ENCODE measurements around the gene TALDO1.

The TALDO1 gene

DNA sequence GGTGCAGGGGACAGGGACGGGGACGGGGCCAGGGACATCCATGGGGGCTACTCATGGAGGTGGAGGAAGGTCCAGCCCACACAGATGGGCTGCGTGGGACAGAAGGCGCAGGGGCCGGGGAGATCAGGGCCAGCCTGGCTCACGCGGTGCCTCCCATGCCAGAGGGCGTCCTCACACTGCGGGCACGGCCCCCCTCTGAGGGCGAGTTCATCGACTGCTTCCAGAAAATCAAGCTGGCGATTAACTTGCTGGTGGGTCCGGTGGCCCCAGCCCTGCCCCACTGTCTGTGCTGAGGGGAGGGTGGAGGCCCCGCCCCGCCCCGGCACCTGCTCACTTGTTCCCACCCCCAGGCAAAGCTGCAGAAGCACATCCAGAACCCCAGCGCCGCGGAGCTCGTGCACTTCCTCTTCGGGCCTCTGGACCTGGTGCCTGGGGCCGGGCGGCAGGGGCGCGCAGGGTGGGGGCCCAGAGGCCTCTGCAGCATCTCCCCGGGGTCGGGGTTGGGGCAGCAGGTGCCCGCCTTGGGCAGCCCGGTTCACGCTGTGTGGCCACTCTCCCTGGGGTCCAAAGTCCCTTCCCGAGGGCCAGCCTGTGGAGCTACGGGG, 25.4 kb upstream of the TALDO1 start:
- H3K27me3 ChIP-seq (ENCODE audit: control insufficient read depth, low read length) = peaks cover 37% of the 10 kb centered on the region
- TF ChIP-seq, protein P1, sequence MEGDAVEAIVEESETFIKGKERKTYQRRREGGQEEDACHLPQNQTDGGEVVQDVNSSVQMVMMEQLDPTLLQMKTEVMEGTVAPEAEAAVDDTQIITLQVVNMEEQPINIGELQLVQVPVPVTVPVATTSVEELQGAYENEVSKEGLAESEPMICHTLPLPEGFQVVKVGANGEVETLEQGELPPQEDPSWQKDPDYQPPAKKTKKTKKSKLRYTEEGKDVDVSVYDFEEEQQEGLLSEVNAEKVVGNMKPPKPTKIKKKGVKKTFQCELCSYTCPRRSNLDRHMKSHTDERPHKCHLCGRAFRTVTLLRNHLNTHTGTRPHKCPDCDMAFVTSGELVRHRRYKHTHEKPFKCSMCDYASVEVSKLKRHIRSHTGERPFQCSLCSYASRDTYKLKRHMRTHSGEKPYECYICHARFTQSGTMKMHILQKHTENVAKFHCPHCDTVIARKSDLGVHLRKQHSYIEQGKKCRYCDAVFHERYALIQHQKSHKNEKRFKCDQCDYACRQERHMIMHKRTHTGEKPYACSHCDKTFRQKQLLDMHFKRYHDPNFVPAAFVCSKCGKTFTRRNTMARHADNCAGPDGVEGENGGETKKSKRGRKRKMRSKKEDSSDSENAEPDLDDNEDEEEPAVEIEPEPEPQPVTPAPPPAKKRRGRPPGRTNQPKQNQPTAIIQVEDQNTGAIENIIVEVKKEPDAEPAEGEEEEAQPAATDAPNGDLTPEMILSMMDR (IDR thresholded peaks at IDR 0.05; ENCODE audit: low read depth, low read length, poor library complexity, severe bottlenecking) = no peak
- no peak for TF ChIP-seq EZH2phosphoT487 (IDR thresholded peaks at IDR 0.05; ENCODE audit: borderline replicate concordance, low read length)
- H4K20me1 ChIP-seq (ENCODE audit: control insufficient read depth, insufficient read depth, low read depth, low read length) = peaks cover 7% of the 10 kb centered on the region; the same call in 1 of the 2 replicates
- no peaks in the 10 kb centered on the region for H3K36me3 ChIP-seq (ENCODE audit: control insufficient read depth, low read length)
- H3K9me3 ChIP-seq (ENCODE audit: control insufficient read depth, insufficient read depth, low read length) = no peaks in the 10 kb centered on the region
- H3K4me3 ChIP-seq (ENCODE audit: low read length) = peak overlapping the region; percentile 42
- H3K4me1 ChIP-seq (ENCODE audit: control insufficient read depth, low read length) = peaks cover 42% of the 10 kb centered on the region
- no peak overlapping the region for H3K27ac ChIP-seq (ENCODE audit: low read depth, low read length)
- H3F3A ChIP-seq (ENCODE audit: control insufficient read depth, insufficient read depth) = peaks cover 4% of the 10 kb centered on the region; the same call in 1 of the 2 replicates
- no peaks in the 10 kb centered on the region for H3K9me2 ChIP-seq (replicated peaks; ENCODE audit: control insufficient read depth, low read length)
- H3K4me2 ChIP-seq (ENCODE audit: low read length) = peak overlapping the region; percentile 59
- no peaks in the 10 kb centered on the region for H3K79me2 ChIP-seq (ENCODE audit: control insufficient read depth, low read length)

DNA sequence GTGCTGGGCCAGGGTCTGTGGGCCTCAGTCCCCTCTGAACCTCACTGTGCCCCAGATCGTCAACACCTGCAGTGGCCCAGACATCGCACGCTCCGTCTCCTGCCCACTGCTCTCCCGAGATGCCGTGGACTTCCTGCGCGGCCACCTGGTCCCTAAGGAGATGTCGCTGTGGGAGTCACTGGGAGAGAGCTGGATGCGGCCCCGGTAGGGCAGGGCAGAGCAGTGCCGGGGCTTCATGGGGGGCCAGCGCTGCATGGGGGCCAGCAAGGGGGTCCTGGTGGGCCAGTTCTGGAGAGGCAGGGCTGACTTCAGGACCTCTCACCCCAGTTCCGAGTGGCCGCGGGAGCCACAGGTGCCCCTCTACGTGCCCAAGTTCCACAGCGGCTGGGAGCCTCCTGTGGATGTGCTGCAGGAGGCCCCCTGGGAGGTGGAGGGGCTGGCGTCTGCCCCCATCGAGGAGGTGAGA, 24.9 kb upstream of the TALDO1 start:
- peaks cover 7% of the 10 kb centered on the region; the same call in 1 of the 2 replicates for H4K20me1 ChIP-seq (ENCODE audit: control insufficient read depth, insufficient read depth, low read depth, low read length)
- no peaks in the 10 kb centered on the region for H3K79me2 ChIP-seq (ENCODE audit: control insufficient read depth, low read length)
- H3K4me3 ChIP-seq (ENCODE audit: low read length) = peak overlapping the region; percentile 42
- TF ChIP-seq, protein P1 (IDR thresholded peaks at IDR 0.05; ENCODE audit: low read depth, low read length, poor library complexity, severe bottlenecking) = no peak
- TF ChIP-seq EZH2phosphoT487 (IDR thresholded peaks at IDR 0.05; ENCODE audit: borderline replicate concordance, low read length) = no peak
- no peak overlapping the region for H3K27ac ChIP-seq (ENCODE audit: low read depth, low read length)
- no peaks in the 10 kb centered on the region for H3K9me2 ChIP-seq (replicated peaks; ENCODE audit: control insufficient read depth, low read length)
- peak overlapping the region; percentile 59 for H3K4me2 ChIP-seq (ENCODE audit: low read length)
- H3K27me3 ChIP-seq (ENCODE audit: control insufficient read depth, low read length) = peaks cover 37% of the 10 kb centered on the region
- no peaks in the 10 kb centered on the region for H3K36me3 ChIP-seq (ENCODE audit: control insufficient read depth, low read length)
- no peaks in the 10 kb centered on the region for H3K9me3 ChIP-seq (ENCODE audit: control insufficient read depth, insufficient read depth, low read length)
- peaks cover 42% of the 10 kb centered on the region for H3K4me1 ChIP-seq (ENCODE audit: control insufficient read depth, low read length)
- peaks cover 6% of the 10 kb centered on the region; the same call in 1 of the 2 replicates for H3F3A ChIP-seq (ENCODE audit: control insufficient read depth, insufficient read depth)

DNA sequence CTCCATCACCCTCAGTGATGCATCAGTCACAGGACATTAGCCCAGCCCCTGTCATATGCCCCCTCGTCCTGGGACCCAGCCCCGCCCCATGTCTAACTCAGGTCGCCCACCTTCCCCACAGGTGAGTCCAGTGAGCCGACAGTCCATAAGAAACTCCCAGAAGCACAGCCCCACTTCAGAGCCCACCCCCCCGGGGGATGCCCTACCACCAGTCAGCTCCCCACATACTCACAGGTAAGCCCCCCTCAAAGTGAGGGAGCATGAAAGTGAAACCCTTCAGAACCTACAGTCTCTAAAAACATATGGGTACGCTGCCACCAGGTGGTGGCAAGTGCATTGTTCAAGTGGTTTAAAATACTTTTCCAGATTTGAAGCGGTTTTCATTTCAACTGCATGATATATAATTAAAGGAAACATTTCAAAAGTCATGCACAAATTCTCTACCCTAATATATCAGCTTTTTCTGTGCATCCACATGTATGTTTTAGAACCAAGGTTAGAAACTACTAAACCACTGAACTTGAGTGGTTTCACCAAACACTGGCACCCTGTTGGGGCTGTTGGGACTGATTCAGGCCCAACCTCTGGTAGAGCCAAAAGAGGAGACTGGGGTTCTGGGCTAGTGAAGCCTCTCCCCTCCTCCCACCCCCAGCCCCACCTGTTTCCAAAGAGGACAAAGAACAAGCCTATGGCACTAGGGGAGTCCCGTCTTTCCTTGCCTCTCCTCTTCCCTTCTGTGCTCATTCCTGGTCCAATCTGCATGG, 24.0 kb upstream of the TALDO1 start:
- H3K27me3 ChIP-seq (ENCODE audit: control insufficient read depth, low read length) = peaks cover 37% of the 10 kb centered on the region
- no peak for TF ChIP-seq EZH2phosphoT487 (IDR thresholded peaks at IDR 0.05; ENCODE audit: borderline replicate concordance, low read length)
- TF ChIP-seq, protein P1 (IDR thresholded peaks at IDR 0.05; ENCODE audit: low read depth, low read length, poor library complexity, severe bottlenecking) = peak; percentile 71
- H3K79me2 ChIP-seq (ENCODE audit: control insufficient read depth, low read length) = no peaks in the 10 kb centered on the region
- peaks cover 45% of the 10 kb centered on the region for H3K4me1 ChIP-seq (ENCODE audit: control insufficient read depth, low read length)
- no peaks in the 10 kb centered on the region for H3K9me3 ChIP-seq (ENCODE audit: control insufficient read depth, insufficient read depth, low read length)
- peak overlapping the region; percentile 43 for H3K4me2 ChIP-seq (ENCODE audit: low read length)
- H3K4me3 ChIP-seq (ENCODE audit: low read length) = no peak overlapping the region
- H3K27ac ChIP-seq (ENCODE audit: low read depth, low read length) = no peak overlapping the region
- peaks cover 6% of the 10 kb centered on the region; the same call in 1 of the 2 replicates for H3F3A ChIP-seq (ENCODE audit: control insufficient read depth, insufficient read depth)
- H3K9me2 ChIP-seq (replicated peaks; ENCODE audit: control insufficient read depth, low read length) = no peaks in the 10 kb centered on the region
- H4K20me1 ChIP-seq (ENCODE audit: control insufficient read depth, insufficient read depth, low read depth, low read length) = peaks cover 7% of the 10 kb centered on the region; the same call in 1 of the 2 replicates
- no peaks in the 10 kb centered on the region for H3K36me3 ChIP-seq (ENCODE audit: control insufficient read depth, low read length)

Measured in DOHH2 (cell line).